B cell (primary cell): ENCODE measurements around the gene ASH1L. TPM values are rescaled to one million over a fixed set of nuclear protein-coding genes. Genes with fewer than 3 reads are reported as not detected.

ENCODE experiments used
- ATAC-seq: fragments of 200-7000 bp; cut with Tn5 transposase; one replicate; pipeline ENCODE4 v1.10.0; 2021; ENCODE audit warnings: low read depth, mild to moderate bottlenecking, moderate number of reproducible peaks, moderate library complexity
- CTCF ChIA-PET: fragments of 350-600 bp; sonication (Branson Sonifier 250); formaldehyde crosslinking; loops from one replicate; lab custom pipeline; 2021; ENCODE audit warnings: antibody characterized with exemption, inconsistent platforms; lab: Charles Lee
- POLR2A ChIA-PET: fragments of 350-600 bp; sonication (Branson Sonifier 250); formaldehyde crosslinking; loops from one replicate; lab custom pipeline; 2021; ENCODE audit warnings: antibody characterized with exemption; lab: Charles Lee
- DNase-seq: peaks from one replicate; pipeline ENCODE4 v3.0.0; 2013
- H2AFZ ChIP-seq: 2 replicates; pipeline ENCODE4 v1.6.1; 2012; ENCODE audit warnings: mild to moderate bottlenecking, low read depth, low read length; ENCODE audit not compliant: insufficient read depth, poor library complexity, severe bottlenecking
- H3K27ac ChIP-seq, 2 donors: 1 replicate in 1 of 2; 2 replicates in 1 of 2; pipeline ENCODE4 v1.5.1; 2012 to 2013; ENCODE audit warnings: low read length in 2 of 2, mild to moderate bottlenecking in 2 of 2, moderate library complexity in 1 of 2
- H3K27me3 ChIP-seq, 4 experiments: fragments of 200-600 bp in 1 of 4; sonication (generic) in 1 of 4; replicated peaks in 1 of 4; 1 replicate in 2 of 4; 2 replicates in 2 of 4; pipeline versions ENCODE4 v1.6.1 to v1.7.0; 2013 to 2016; ENCODE audit warnings: low read length in 3 of 4, mild to moderate bottlenecking in 2 of 4, mixed read lengths in 1 of 4, moderate library complexity in 1 of 4; ENCODE audit not compliant: insufficient read depth in 4 of 4, control insufficient read depth in 3 of 4; ENCODE audit errors: control extremely low read depth in 1 of 4
- H3K36me3 ChIP-seq, 2 experiments: replicated peaks in 1 of 2; 1 replicate in 1 of 2; 2 replicates in 1 of 2; pipeline versions ENCODE4 v1.6.1 to v1.7.1; 2013; ENCODE audit warnings: low read length in 1 of 2; ENCODE audit not compliant: insufficient read depth in 2 of 2, control insufficient read depth in 1 of 2; ENCODE audit errors: control extremely low read depth in 1 of 2, extremely low read depth in 1 of 2
- H3K4me1 ChIP-seq, 2 donors: fragments of 200-600 bp in 1 of 2; sonication (generic) in 1 of 2; 1 replicate in 1 of 2; 2 replicates in 1 of 2; pipeline versions ENCODE4 v1.5.1 to v1.6.1; 2013 to 2017; ENCODE audit warnings: low read length in 2 of 2; ENCODE audit not compliant: control insufficient read depth in 2 of 2, insufficient read depth in 2 of 2
- H3K4me2 ChIP-seq: replicated peaks from 2 replicates; pipeline ENCODE3; 2012; ENCODE audit warnings: mild to moderate bottlenecking, low read depth, low read length; ENCODE audit not compliant: poor library complexity, severe bottlenecking
- H3K4me3 ChIP-seq, 5 experiments: fragments of 200-600 bp in 1 of 5; sonication (generic) in 1 of 5; 1 replicate in 3 of 5; 2 replicates in 2 of 5; pipeline versions ENCODE4 v1.5.1 to v1.7.0; 2011 to 2016; ENCODE audit warnings: low read length in 4 of 5, mild to moderate bottlenecking in 4 of 5, low read depth in 2 of 5, control low read depth in 1 of 5, moderate library complexity in 1 of 5; ENCODE audit not compliant: insufficient read depth in 1 of 5; ENCODE audit errors: control extremely low read depth in 1 of 5, extremely low read depth in 1 of 5
- H3K79me2 ChIP-seq: fragments of 200-600 bp; sonication (generic); one replicate; pipeline ENCODE4 v1.6.0; 2016; ENCODE audit warnings: low read length; ENCODE audit not compliant: control insufficient read depth, insufficient read depth
- H3K9ac ChIP-seq: fragments of 200-600 bp; sonication (generic); 2 replicates; pipeline ENCODE4 v1.6.1; 2017; ENCODE audit warnings: mild to moderate bottlenecking, low read length, moderate library complexity
- H3K9me3 ChIP-seq, 3 donors: one replicate each; pipeline versions ENCODE4 v1.6.1 to v1.7.1; 2013; ENCODE audit warnings: low read length in 2 of 3; ENCODE audit not compliant: control insufficient read depth in 2 of 3, insufficient read depth in 1 of 3; ENCODE audit errors: control extremely low read depth in 1 of 3
- H4K20me1 ChIP-seq: 2 replicates; pipeline ENCODE4 v1.6.0; 2012; ENCODE audit warnings: mild to moderate bottlenecking, low read length; ENCODE audit not compliant: insufficient read depth, control insufficient read depth, poor library complexity, severe bottlenecking
- H3K27ac Mint-ChIP-seq: one replicate; pipeline ENCODE4 v1.8.0; 2021; ENCODE audit warnings: mixed read lengths
- H3K27me3 Mint-ChIP-seq: one replicate; pipeline ENCODE4 v1.8.0; 2021; ENCODE audit warnings: mixed read lengths
- H3K4me1 Mint-ChIP-seq: one replicate; pipeline ENCODE4 v1.8.0; 2021; ENCODE audit warnings: mixed read lengths
- H3K4me3 Mint-ChIP-seq: one replicate; pipeline ENCODE4 v1.8.0; 2021; ENCODE audit warnings: mixed read lengths
- H3K9me3 Mint-ChIP-seq: one replicate; pipeline ENCODE4 v1.8.0; 2022; ENCODE audit warnings: mixed read lengths; ENCODE audit not compliant: insufficient read depth
- CTCF ChIP-seq: fragments of 200-600 bp; IDR thresholded peaks from one replicate; pipeline ENCODE4 v1.8.0; 2022; ENCODE audit warnings: antibody characterized with exemption, mild to moderate bottlenecking
- EZH2 ChIP-seq: IDR thresholded peaks from 2 replicates; pipeline ENCODE4 v1.6.1; 2012; ENCODE audit warnings: borderline replicate concordance, low read depth, mild to moderate bottlenecking, moderate library complexity, low read length; ENCODE audit not compliant: insufficient read depth, poor library complexity, severe bottlenecking
- WGBS: methylation state at CpG from one replicate; pipeline ENCODE4 v1.1.5; 2013; ENCODE audit warnings: missing lambda C conversion rate; ENCODE audit not compliant: insufficient coverage; 5-methylcytosine and 5-hydroxymethylcytosine counted together
- intact Hi-C: fragments of 100-400 bp; cut with micrococcal nuclease; formaldehyde crosslinking; loops from one replicate; pipeline ENCODE4 v1.10.0; 2022
- polyA plus RNA-seq: library from polyadenylated mRNA; depleted of rRNA; stranded (reverse); fragments of >200 nt; gene quantifications from 2 replicates; pipeline ENCODE4 v1.2.3, GENCODE V29; 2012
- total RNA-seq, 2 donors: library from RNA; stranded (reverse); fragments of 120-200 nt in 1 of 2; gene quantifications; 1 replicate in 1 of 2; 2 replicates in 1 of 2; pipeline versions ENCODE4 v1.2.3 to v1.2.4, GENCODE V29; 2013 to 2022

ASH1L gene
- total and polyA plus RNA-seq, 2 donors (not counting 1 experiment from before 2014, with no cell fraction given), result 17.7 to 124 TPM

- no peaks in the 10 kb centered on the region for H3K27me3 ChIP-seq
- CTCF ChIA-PET, result interaction anchor here (0.6 to 1.2 kb wide), 3 partner anchors 28 to 203 kb away, joined by 3 to 4 read pairs (median 3); no protein-coding TSS in a partner anchor
- Mint-ChIP-seq H3K27ac (no peak overlapping the region), H3K27me3 (no peaks in the 10 kb centered on the region), H3K9me3 (no peaks in the 10 kb centered on the region), H3K4me1 (no peaks in the 10 kb centered on the region), H3K4me3 (no peak overlapping the region)
- TF ChIP-seq CTCF (no peak), EZH2 (no peak)
- H3K4me3 ChIP-seq, result no peak overlapping the region
- no CpG with 5 or more reads among the region's 6 CpGs for WGBS
- no peak overlapping the region for H3K4me2 ChIP-seq
- POLR2A ChIA-PET, result no interaction called here
- no peak overlapping the region for H3K9ac ChIP-seq
- ATAC-seq (no peak), DNase-seq (no peak)
- H3K4me1 ChIP-seq, result no peaks in the 10 kb centered on the region
- H3K27ac ChIP-seq, result no peak overlapping the region
- H2AFZ ChIP-seq, result no peak overlapping the region
- intact Hi-C loops, result no loop called here
- peaks cover 11 to 76% of the 10 kb centered on the region in 2 experiments for H3K36me3 ChIP-seq
- H3K9me3 ChIP-seq, result no peaks in the 10 kb centered on the region
- no peaks in the 10 kb centered on the region for H4K20me1 ChIP-seq
- H3K79me2 ChIP-seq, result no peaks in the 10 kb centered on the region
Measured at GRCh38 chr1:155352631-155353030, 210.0 kb downstream of the ASH1L start.

GRCh38 chr1:155342842-155343241 lies 219.8 kb downstream of the ASH1L start:
- Histone ChIP-seq H3K4me2 (no peak overlapping the region), H3K36me3 (peaks cover 8 to 89% of the 10 kb centered on the region in 2 experiments), H3K4me1 (no peaks in the 10 kb centered on the region), H3K4me3 (no peak overlapping the region), H3K79me2 (no peaks in the 10 kb centered on the region), H3K9ac (no peak overlapping the region), H3K27ac (no peak overlapping the region), H3K9me3 (no peaks in the 10 kb centered on the region), H4K20me1 (no peaks in the 10 kb centered on the region), H3K27me3 (no peaks in the 10 kb centered on the region), H2AFZ (no peak overlapping the region)
- Mint-ChIP-seq H3K27me3 (no peaks in the 10 kb centered on the region), H3K4me1 (no peaks in the 10 kb centered on the region), H3K9me3 (no peaks in the 10 kb centered on the region), H3K27ac (no peak overlapping the region), H3K4me3 (no peak overlapping the region)
- WGBS, result 97% methylated on average over 3 of the region's 3 CpGs
- ChIA-PET CTCF (interaction anchor here (1.3 kb wide), 1 partner anchor 92 kb away, joined by 3 read pairs; no protein-coding TSS in a partner anchor), POLR2A (no interaction called here)
- no peak for ATAC-seq
- DNase-seq, result no peak
- intact Hi-C loops, result no loop called here
- TF ChIP-seq CTCF (no peak), EZH2 (no peak)
